Heart left ventricle (tissue), 13 donors: ENCODE measurements around the gene STRADB.

Experiments used
- POLR2A ChIP-seq, 2 donors: fragments of 450-650 bp; IDR thresholded peaks; one replicate each; pipeline ENCODE4 v1.6.1; 2017; ENCODE audit warnings: antibody characterized with exemption in 2 of 2, mild to moderate bottlenecking in 2 of 2, moderate library complexity in 2 of 2
- TF ChIP-seq, protein P1 (sequence below), 12 donors: fragments of 200-600 bp; sonication (generic) in 4 of 12; IDR thresholded peaks; one replicate each; pipeline versions ENCODE4 v1.5.0 to v1.8.0; 2018 to 2022; ENCODE audit warnings: antibody characterized with exemption in 12 of 12, mild to moderate bottlenecking in 5 of 12
- donor health status: ischemic (EF 13 %, LVEDD 7.1; RV severe dilation, severe dysfunction).
- donor health status: DM: no; HTN: yes; CAD: no.
- donor health status: DM: no; HTN: no; CAD: no.
- donor health status: ischemic (EF 25% LVEDD 6.9; RV normal size, moderate dysfunction).
- donor health status: ischemic (EF 25% LVEDD 5.7; RV mildly dilated, moderate dysfunction).
- donor health status: ischemic (EF 35%, LVEDD 5.7; RV mildly dilated, moderate dysfunction).
- donor health status: nonischemic (EF 11% LVEDD 7.7; RV severe dilation, severe dysfunction).
- donor health status: DM: yes; HTN: yes; CAD: no.
- donor health status: PGD.
- donor health status: ischemic (EF 29% LVEDD 5.4; RV normal size, mild dysfunction).
- donor health status: nonischemic (EF 23%, LVEDD 6.1; RV moderate dilation, normal function).

DNA sequence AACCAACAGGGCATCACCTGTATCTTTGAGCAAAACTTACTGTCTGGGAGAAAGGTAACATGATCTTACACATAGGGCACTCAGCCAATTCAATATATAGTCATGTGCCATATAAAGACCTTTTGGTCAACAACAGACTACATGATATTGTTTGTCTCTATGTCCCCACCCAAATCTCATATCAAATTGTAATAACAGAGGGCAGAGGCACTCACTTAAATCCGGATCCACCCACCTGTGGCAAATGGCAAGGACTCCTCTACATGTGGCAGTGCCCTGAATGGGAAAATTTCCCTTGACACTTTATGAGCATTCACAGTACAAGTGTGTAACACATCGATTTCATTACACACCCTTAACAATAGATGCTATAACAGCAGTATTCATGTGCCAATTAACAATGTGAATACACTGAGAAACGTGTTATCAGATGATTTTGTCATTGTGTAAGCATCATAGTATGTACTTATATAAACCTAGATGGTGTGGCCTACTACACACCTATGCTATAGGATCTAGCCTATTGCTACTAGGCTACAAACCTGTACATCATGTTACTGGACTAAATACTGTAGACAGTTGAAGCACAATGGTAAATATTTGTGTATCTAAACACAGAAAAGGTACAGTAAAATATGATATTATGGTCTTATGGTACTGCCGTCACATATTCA is 64.2 kb downstream of the STRADB start:
- TF ChIP-seq, protein P1, sequence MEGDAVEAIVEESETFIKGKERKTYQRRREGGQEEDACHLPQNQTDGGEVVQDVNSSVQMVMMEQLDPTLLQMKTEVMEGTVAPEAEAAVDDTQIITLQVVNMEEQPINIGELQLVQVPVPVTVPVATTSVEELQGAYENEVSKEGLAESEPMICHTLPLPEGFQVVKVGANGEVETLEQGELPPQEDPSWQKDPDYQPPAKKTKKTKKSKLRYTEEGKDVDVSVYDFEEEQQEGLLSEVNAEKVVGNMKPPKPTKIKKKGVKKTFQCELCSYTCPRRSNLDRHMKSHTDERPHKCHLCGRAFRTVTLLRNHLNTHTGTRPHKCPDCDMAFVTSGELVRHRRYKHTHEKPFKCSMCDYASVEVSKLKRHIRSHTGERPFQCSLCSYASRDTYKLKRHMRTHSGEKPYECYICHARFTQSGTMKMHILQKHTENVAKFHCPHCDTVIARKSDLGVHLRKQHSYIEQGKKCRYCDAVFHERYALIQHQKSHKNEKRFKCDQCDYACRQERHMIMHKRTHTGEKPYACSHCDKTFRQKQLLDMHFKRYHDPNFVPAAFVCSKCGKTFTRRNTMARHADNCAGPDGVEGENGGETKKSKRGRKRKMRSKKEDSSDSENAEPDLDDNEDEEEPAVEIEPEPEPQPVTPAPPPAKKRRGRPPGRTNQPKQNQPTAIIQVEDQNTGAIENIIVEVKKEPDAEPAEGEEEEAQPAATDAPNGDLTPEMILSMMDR (IDR thresholded peaks at IDR 0.05) = no peak
- TF ChIP-seq POLR2A (IDR thresholded peaks at IDR 0.05) = no peak
